ENCODE results near the gene GDE1.
A peak's percentile ranks its signal among the peaks of the same experiment; 100 is the strongest.

Gene GDE1

DNA sequence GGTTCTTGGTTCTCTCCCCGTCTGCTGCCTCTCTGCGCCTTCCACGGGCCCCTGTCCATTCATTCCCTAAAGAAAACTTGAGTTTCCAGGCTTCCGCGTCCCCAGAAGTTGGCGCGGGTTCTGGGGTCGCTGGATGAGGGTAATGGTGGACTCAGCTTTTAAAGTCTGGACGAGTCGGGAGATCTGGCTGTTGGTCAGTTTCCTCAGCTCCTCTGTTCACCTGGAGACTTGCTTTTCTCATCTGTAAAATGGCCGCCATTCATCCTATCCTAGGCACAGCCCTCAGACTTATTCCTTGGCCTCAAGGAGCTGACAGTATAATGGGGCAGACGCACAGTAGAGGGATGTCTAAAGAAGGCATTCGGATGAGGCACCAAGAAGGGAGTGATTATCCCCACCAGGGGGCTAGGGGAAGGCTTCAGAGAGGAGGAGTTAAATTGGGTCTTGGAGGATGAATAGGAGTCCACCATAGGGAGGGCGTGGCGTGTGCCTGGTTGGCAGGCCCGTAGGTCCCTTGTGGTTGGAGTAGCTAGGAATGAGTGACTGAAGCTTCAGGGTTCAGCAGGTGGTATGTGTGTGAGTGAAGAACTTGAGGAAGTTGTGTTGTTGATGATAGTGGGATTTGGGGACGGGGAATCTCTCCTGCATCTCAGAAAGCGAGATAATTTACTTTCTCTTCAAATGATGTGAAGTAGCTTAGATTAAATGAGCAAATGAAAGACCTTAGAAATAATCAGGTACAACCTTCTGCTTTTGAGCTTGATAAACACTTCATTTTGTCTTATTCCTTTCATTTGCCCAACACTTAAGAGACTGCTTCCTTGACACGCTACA lies 34.3 kb upstream of the GDE1 start:
- Histone ChIP-seq H3K27ac (ENCODE audit: low read length) (peak overlapping the region; percentile 75), H3F3A (ENCODE audit: insufficient read depth, low read length) (peaks cover 17% of the 10 kb centered on the region), H3K4me2 (ENCODE audit: low read depth, low read length) (peak overlapping the region; percentile 73; the same call in 1 of the 2 replicates), H3K27me3 (replicated peaks; ENCODE audit: insufficient read depth, low read length) (no peaks in the 10 kb centered on the region), H2AFZ (ENCODE audit: low read length) (peak overlapping the region; percentile 92), H3K36me3 (replicated peaks; ENCODE audit: insufficient read depth, low read length) (no peaks in the 10 kb centered on the region), H3K4me1 (ENCODE audit: low read length) (no peaks in the 10 kb centered on the region), H3K4me3 (ENCODE audit: low read length) (peak overlapping the region; percentile 69), H3K9me3 (replicated peaks; ENCODE audit: insufficient read depth, low read length) (no peaks in the 10 kb centered on the region), H3K9ac (ENCODE audit: low read length) (peak overlapping the region; percentile 77), H4K20me1 (ENCODE audit: insufficient read depth, low read length) (no peaks in the 10 kb centered on the region), H3K79me2 (ENCODE audit: low read length) (no peaks in the 10 kb centered on the region; the same call in 1 of the 2 replicates), H3K9me2 (replicated peaks; ENCODE audit: insufficient read depth, low read length) (no peaks in the 10 kb centered on the region)
- TF ChIP-seq, protein P1, sequence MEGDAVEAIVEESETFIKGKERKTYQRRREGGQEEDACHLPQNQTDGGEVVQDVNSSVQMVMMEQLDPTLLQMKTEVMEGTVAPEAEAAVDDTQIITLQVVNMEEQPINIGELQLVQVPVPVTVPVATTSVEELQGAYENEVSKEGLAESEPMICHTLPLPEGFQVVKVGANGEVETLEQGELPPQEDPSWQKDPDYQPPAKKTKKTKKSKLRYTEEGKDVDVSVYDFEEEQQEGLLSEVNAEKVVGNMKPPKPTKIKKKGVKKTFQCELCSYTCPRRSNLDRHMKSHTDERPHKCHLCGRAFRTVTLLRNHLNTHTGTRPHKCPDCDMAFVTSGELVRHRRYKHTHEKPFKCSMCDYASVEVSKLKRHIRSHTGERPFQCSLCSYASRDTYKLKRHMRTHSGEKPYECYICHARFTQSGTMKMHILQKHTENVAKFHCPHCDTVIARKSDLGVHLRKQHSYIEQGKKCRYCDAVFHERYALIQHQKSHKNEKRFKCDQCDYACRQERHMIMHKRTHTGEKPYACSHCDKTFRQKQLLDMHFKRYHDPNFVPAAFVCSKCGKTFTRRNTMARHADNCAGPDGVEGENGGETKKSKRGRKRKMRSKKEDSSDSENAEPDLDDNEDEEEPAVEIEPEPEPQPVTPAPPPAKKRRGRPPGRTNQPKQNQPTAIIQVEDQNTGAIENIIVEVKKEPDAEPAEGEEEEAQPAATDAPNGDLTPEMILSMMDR (IDR thresholded peaks at IDR 0.05; ENCODE audit: low read length): peak; percentile 25
- no peak for TF ChIP-seq EZH2phosphoT487 (IDR thresholded peaks at IDR 0.05; ENCODE audit: low read length)
- DNase-seq: peak; percentile 77

DNA sequence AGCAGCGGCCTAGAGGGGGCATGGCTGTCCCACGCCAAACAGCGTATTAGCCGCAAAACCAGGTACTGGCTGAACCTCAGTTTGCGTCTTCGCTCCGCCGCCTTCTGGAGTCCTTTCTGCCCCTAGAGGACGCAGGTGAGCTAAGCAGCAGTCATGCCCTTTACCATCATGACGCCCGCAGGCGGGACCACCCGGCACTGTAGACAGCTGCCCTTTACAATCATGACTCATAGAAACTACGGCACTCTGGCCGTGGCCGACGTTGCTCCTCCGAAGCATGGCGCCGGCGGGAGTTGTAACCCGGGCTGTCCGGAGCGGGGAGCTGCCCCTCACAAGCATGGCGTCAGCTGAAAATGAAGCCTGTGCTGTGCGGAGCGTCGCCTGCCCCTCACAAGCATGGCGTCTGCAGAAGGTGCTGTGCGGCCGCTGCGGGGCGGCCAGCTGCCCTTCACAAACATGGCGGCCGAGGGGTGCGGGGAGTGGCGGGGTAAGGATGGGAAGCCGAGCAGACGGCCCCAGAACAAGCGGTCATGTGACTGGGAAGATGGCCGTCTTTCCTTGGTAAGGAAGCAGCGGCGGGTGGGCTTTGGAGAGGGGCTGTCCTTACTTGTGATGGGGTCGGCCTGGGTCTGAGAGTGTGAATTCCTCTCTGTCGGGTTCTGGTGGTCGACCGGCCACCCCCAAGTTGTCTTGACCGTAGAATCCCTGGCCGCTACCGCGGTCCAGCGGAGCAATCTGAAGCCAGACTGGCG lies 33.5 kb upstream of the GDE1 start, which contains the start of gene VPS35L:
VPS35L (plus strand) TSS at position 518 of the 752 bp plus-strand sequence; CDS start at position 545, 27 bp downstream.
- peak within 1 kb of the TSS; percentile 92 for H2AFZ ChIP-seq (ENCODE audit: low read length)

GRCh38 chr16:19549673-19550072 lies 27.8 kb upstream of the GDE1 start:
- H3F3A ChIP-seq (ENCODE audit: insufficient read depth, low read length): peaks cover 2% of the 10 kb centered on the region; the same call in 1 of the 2 replicates
- H3K27me3 ChIP-seq (replicated peaks; ENCODE audit: insufficient read depth, low read length): no peaks in the 10 kb centered on the region
- TF ChIP-seq EZH2phosphoT487 (IDR thresholded peaks at IDR 0.05; ENCODE audit: low read length) (no peak), EZH2 (optimal IDR thresholded peaks at IDR 0.05; ENCODE audit: low read depth, low read length) (no peak)
- TF ChIP-seq, protein P1 (IDR thresholded peaks at IDR 0.05; ENCODE audit: low read length): no peak
- no peaks in the 10 kb centered on the region for H3K9me3 ChIP-seq (replicated peaks; ENCODE audit: insufficient read depth, low read length)
- H3K9ac ChIP-seq (ENCODE audit: low read length): no peak overlapping the region
- H3K4me2 ChIP-seq (ENCODE audit: low read depth, low read length): no peak overlapping the region
- no peaks in the 10 kb centered on the region for H3K79me2 ChIP-seq (ENCODE audit: low read length)
- no peaks in the 10 kb centered on the region for H3K4me1 ChIP-seq (ENCODE audit: low read length)
- H3K27ac ChIP-seq (ENCODE audit: low read length): no peak overlapping the region
- no peaks in the 10 kb centered on the region; the same call in 1 of the 2 replicates for H3K36me3 ChIP-seq (replicated peaks; ENCODE audit: insufficient read depth, low read length)
- no peaks in the 10 kb centered on the region for H4K20me1 ChIP-seq (ENCODE audit: insufficient read depth, low read length)
- no peak overlapping the region for H2AFZ ChIP-seq (ENCODE audit: low read length)
- no peak for DNase-seq
- no peak overlapping the region for H3K4me3 ChIP-seq (ENCODE audit: low read length)
- no peaks in the 10 kb centered on the region for H3K9me2 ChIP-seq (replicated peaks; ENCODE audit: insufficient read depth, low read length)

More for the DNA sequence above, 33.5 kb upstream of the GDE1 start, which contains the start of gene VPS35L:
- Histone ChIP-seq H3K9ac (ENCODE audit: low read length) (peak within 1 kb of the TSS; percentile 77), H3K36me3 (replicated peaks; ENCODE audit: insufficient read depth, low read length) (no peaks in the 10 kb centered on the region; the same call in 1 of the 2 replicates), H3K9me2 (replicated peaks; ENCODE audit: insufficient read depth, low read length) (no peaks in the 10 kb centered on the region), H3K4me1 (ENCODE audit: low read length) (no peaks in the 10 kb centered on the region), H3F3A (ENCODE audit: insufficient read depth, low read length) (peaks cover 17% of the 10 kb centered on the region), H3K79me2 (ENCODE audit: low read length) (no peaks in the 10 kb centered on the region; the same call in 1 of the 2 replicates), H4K20me1 (ENCODE audit: insufficient read depth, low read length) (no peaks in the 10 kb centered on the region), H3K27me3 (replicated peaks; ENCODE audit: insufficient read depth, low read length) (no peaks in the 10 kb centered on the region), H3K27ac (ENCODE audit: low read length) (peak within 1 kb of the TSS; percentile 75), H3K4me2 (ENCODE audit: low read depth, low read length) (peak within 1 kb of the TSS; percentile 73), H3K4me3 (ENCODE audit: low read length) (peak within 1 kb of the TSS; percentile 69), H3K9me3 (replicated peaks; ENCODE audit: insufficient read depth, low read length) (no peaks in the 10 kb centered on the region)
- TF ChIP-seq, protein P1 (IDR thresholded peaks at IDR 0.05; ENCODE audit: low read length): peak; percentile 76
- TF ChIP-seq EZH2 (optimal IDR thresholded peaks at IDR 0.05; ENCODE audit: low read depth, low read length) (no peak), EZH2phosphoT487 (IDR thresholded peaks at IDR 0.05; ENCODE audit: low read length) (no peak)
- DNase-seq: peak; percentile 93

Data from MM.1S (cell line).